Measurements from ENCODE around the gene SNAP91.

SNAP91 gene

DNA sequence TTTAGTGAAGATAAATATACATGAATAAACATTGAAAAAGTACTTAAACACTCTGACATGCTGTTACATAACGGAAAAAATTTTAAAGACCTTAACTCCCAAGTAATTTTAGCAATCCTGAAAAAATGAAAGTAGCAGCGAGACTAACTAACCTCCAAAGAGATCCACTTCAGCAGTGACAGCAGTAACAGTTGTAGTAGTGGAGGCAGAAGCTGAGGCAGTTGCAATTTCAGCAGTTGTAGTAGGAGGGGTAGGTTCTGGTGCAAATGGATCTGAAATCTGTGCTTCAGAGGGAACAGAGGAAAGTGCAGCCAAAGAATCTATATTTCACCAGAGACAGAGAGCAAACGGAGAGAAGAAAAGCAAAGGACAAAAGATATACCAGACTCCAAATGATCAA, 107.8 kb downstream of the SNAP91 start:
- Histone ChIP-seq H3K4me3 (ENCODE audit: insufficient read length, low read depth) (no peak overlapping the region), H3K4me1 (ENCODE audit: insufficient read depth, insufficient read length) (no peaks in the 10 kb centered on the region), H3K27me3 (ENCODE audit: insufficient read depth, insufficient read length) (no peaks in the 10 kb centered on the region), H3K9me3 (ENCODE audit: insufficient read depth, low read length) (no peaks in the 10 kb centered on the region), H3K36me3 (ENCODE audit: insufficient read depth, insufficient read length, low read length) (no peaks in the 10 kb centered on the region), H3K9ac (ENCODE audit: insufficient read length, low read depth) (no peak overlapping the region)
- no peak for TF ChIP-seq ZNF274 (IDR thresholded peaks at IDR 0.05; ENCODE audit: low read depth, low read length)
- TF ChIP-seq YY1 (IDR thresholded peaks at IDR 0.05; ENCODE audit: insufficient read depth, insufficient read length), result no peak
- TF ChIP-seq SUZ12 (IDR thresholded peaks at IDR 0.05; ENCODE audit: extremely low read depth, insufficient read depth, insufficient read length), result no peak
- no peak for DNase-seq (ENCODE audit: low read depth, low spot score)

- TF ChIP-seq ZNF274 (IDR thresholded peaks at IDR 0.05; ENCODE audit: low read depth, low read length) (no peak), SUZ12 (IDR thresholded peaks at IDR 0.05; ENCODE audit: extremely low read depth, insufficient read depth, insufficient read length) (no peak), YY1 (IDR thresholded peaks at IDR 0.05; ENCODE audit: insufficient read depth, insufficient read length) (no peak)
These were observed 108.4 kb downstream of the SNAP91 start for GRCh38 chr6:83600459-83600858.

GRCh38 chr6:83597511-83597910, 111.4 kb downstream of the SNAP91 start:
- Histone ChIP-seq H3K9me3 (ENCODE audit: insufficient read depth, low read length) (no peaks in the 10 kb centered on the region), H3K4me3 (ENCODE audit: insufficient read length, low read depth) (no peak overlapping the region), H3K9ac (ENCODE audit: insufficient read length, low read depth) (no peak overlapping the region), H3K27me3 (ENCODE audit: insufficient read depth, insufficient read length) (no peaks in the 10 kb centered on the region), H3K4me1 (ENCODE audit: insufficient read depth, insufficient read length) (no peaks in the 10 kb centered on the region), H3K36me3 (ENCODE audit: insufficient read depth, insufficient read length, low read length) (no peaks in the 10 kb centered on the region)
- no peak for TF ChIP-seq SUZ12 (IDR thresholded peaks at IDR 0.05; ENCODE audit: extremely low read depth, insufficient read depth, insufficient read length)
- TF ChIP-seq YY1 (IDR thresholded peaks at IDR 0.05; ENCODE audit: insufficient read depth, insufficient read length), result no peak
- TF ChIP-seq ZNF274 (IDR thresholded peaks at IDR 0.05; ENCODE audit: low read depth, low read length), result no peak
- no peak for DNase-seq (ENCODE audit: low read depth, low spot score)

More at GRCh38 chr6:83600459-83600858, 108.4 kb downstream of the SNAP91 start:
- Histone ChIP-seq H3K9me3 (ENCODE audit: insufficient read depth, low read length) (no peaks in the 10 kb centered on the region), H3K36me3 (ENCODE audit: insufficient read depth, insufficient read length, low read length) (no peaks in the 10 kb centered on the region), H3K4me3 (ENCODE audit: insufficient read length, low read depth) (no peak overlapping the region), H3K9ac (ENCODE audit: insufficient read length, low read depth) (no peak overlapping the region), H3K27me3 (ENCODE audit: insufficient read depth, insufficient read length) (no peaks in the 10 kb centered on the region), H3K4me1 (ENCODE audit: insufficient read depth, insufficient read length) (no peaks in the 10 kb centered on the region)
- DNase-seq (ENCODE audit: low read depth, low spot score), result no peak

GRCh38 chr6:83597051-83597450, 111.8 kb downstream of the SNAP91 start:
- no peaks in the 10 kb centered on the region; the same call in 1 of the 2 replicates for H3K9me3 ChIP-seq (ENCODE audit: insufficient read depth, low read length)
- no peaks in the 10 kb centered on the region for H3K27me3 ChIP-seq (ENCODE audit: insufficient read depth, insufficient read length)
- DNase-seq (ENCODE audit: low read depth, low spot score), result no peak
- H3K4me1 ChIP-seq (ENCODE audit: insufficient read depth, insufficient read length), result no peaks in the 10 kb centered on the region
- no peak overlapping the region for H3K9ac ChIP-seq (ENCODE audit: insufficient read length, low read depth)
- no peak overlapping the region for H3K4me3 ChIP-seq (ENCODE audit: insufficient read length, low read depth)
- TF ChIP-seq SUZ12 (IDR thresholded peaks at IDR 0.05; ENCODE audit: extremely low read depth, insufficient read depth, insufficient read length) (no peak), ZNF274 (IDR thresholded peaks at IDR 0.05; ENCODE audit: low read depth, low read length) (no peak), YY1 (IDR thresholded peaks at IDR 0.05; ENCODE audit: insufficient read depth, insufficient read length) (no peak)
- no peaks in the 10 kb centered on the region for H3K36me3 ChIP-seq (ENCODE audit: insufficient read depth, insufficient read length, low read length)

GRCh38 chr6:83594941-83595340, 114.0 kb downstream of the SNAP91 start:
- Histone ChIP-seq H3K4me3 (ENCODE audit: insufficient read length, low read depth) (no peak overlapping the region), H3K9me3 (ENCODE audit: insufficient read depth, low read length) (peaks cover 4% of the 10 kb centered on the region; the same call in 1 of the 2 replicates), H3K27me3 (ENCODE audit: insufficient read depth, insufficient read length) (no peaks in the 10 kb centered on the region), H3K9ac (ENCODE audit: insufficient read length, low read depth) (no peak overlapping the region), H3K36me3 (ENCODE audit: insufficient read depth, insufficient read length, low read length) (no peaks in the 10 kb centered on the region), H3K4me1 (ENCODE audit: insufficient read depth, insufficient read length) (no peaks in the 10 kb centered on the region)
- TF ChIP-seq ZNF274 (IDR thresholded peaks at IDR 0.05; ENCODE audit: low read depth, low read length), result no peak
- no peak for TF ChIP-seq SUZ12 (IDR thresholded peaks at IDR 0.05; ENCODE audit: extremely low read depth, insufficient read depth, insufficient read length)
- TF ChIP-seq YY1 (IDR thresholded peaks at IDR 0.05; ENCODE audit: insufficient read depth, insufficient read length), result no peak
- DNase-seq (ENCODE audit: low read depth, low spot score), result no peak

- Histone ChIP-seq H3K9me3 (ENCODE audit: insufficient read depth, low read length) (peaks cover 4% of the 10 kb centered on the region; the same call in 1 of the 2 replicates), H3K36me3 (ENCODE audit: insufficient read depth, insufficient read length, low read length) (no peaks in the 10 kb centered on the region), H3K9ac (ENCODE audit: insufficient read length, low read depth) (no peak overlapping the region), H3K4me3 (ENCODE audit: insufficient read length, low read depth) (no peak overlapping the region), H3K4me1 (ENCODE audit: insufficient read depth, insufficient read length) (no peaks in the 10 kb centered on the region), H3K27me3 (ENCODE audit: insufficient read depth, insufficient read length) (no peaks in the 10 kb centered on the region)
- no peak for DNase-seq (ENCODE audit: low read depth, low spot score)
- TF ChIP-seq SUZ12 (IDR thresholded peaks at IDR 0.05; ENCODE audit: extremely low read depth, insufficient read depth, insufficient read length), result no peak
- TF ChIP-seq ZNF274 (IDR thresholded peaks at IDR 0.05; ENCODE audit: low read depth, low read length), result no peak
- no peak for TF ChIP-seq YY1 (IDR thresholded peaks at IDR 0.05; ENCODE audit: insufficient read depth, insufficient read length)
These were observed 115.5 kb downstream of the SNAP91 start for GRCh38 chr6:83593395-83593785.

GRCh38 chr6:83592770-83593394, 116.0 kb downstream of the SNAP91 start:
- H3K4me1 ChIP-seq (ENCODE audit: insufficient read depth, insufficient read length), result no peaks in the 10 kb centered on the region
- H3K9me3 ChIP-seq (ENCODE audit: insufficient read depth, low read length), result peaks cover 4% of the 10 kb centered on the region; the same call in 1 of the 2 replicates
- no peaks in the 10 kb centered on the region for H3K27me3 ChIP-seq (ENCODE audit: insufficient read depth, insufficient read length)
- peak; percentile 13 for DNase-seq (ENCODE audit: low read depth, low spot score)
- H3K4me3 ChIP-seq (ENCODE audit: insufficient read length, low read depth), result no peak overlapping the region
- no peaks in the 10 kb centered on the region for H3K36me3 ChIP-seq (ENCODE audit: insufficient read depth, insufficient read length, low read length)
- no peak overlapping the region for H3K9ac ChIP-seq (ENCODE audit: insufficient read length, low read depth)
- TF ChIP-seq ZNF274 (IDR thresholded peaks at IDR 0.05; ENCODE audit: low read depth, low read length), result no peak
- TF ChIP-seq SUZ12 (IDR thresholded peaks at IDR 0.05; ENCODE audit: extremely low read depth, insufficient read depth, insufficient read length), result no peak
- no peak for TF ChIP-seq YY1 (IDR thresholded peaks at IDR 0.05; ENCODE audit: insufficient read depth, insufficient read length)

Data from NT2/D1 (cell line).